ENCODE data around the gene RNF224. TPM values are rescaled to one million over a fixed set of nuclear protein-coding genes. Genes with fewer than 3 reads are reported as not detected.

The RNF224 gene
- total RNA-seq, 1 donor from 2014 or later = 0.39 TPM

- Mint-ChIP-seq H3K36me3 (ENCODE audit: unreplicated experiment) (no peaks in the 10 kb centered on the region), H3K27me3 (ENCODE audit: unreplicated experiment) (peaks cover 2% of the 10 kb centered on the region), H3K9me3 (ENCODE audit: unreplicated experiment) (no peaks in the 10 kb centered on the region), H3K4me1 (ENCODE audit: low read depth, unreplicated experiment) (peaks cover 2% of the 10 kb centered on the region), H3K27ac (ENCODE audit: unreplicated experiment) (no peak overlapping the region), H3K4me3 (ENCODE audit: unreplicated experiment) (no peak overlapping the region)
- DNase-seq = no peak
- no peak for TF ChIP-seq CTCF (IDR thresholded peaks at IDR 0.05; ENCODE audit: partially characterized antibody, unreplicated experiment)
These were observed 677 bp downstream of the RNF224 start for GRCh38 chr9:137227853-137228505.

GRCh38 chr9:137228506-137228967, 1.2 kb downstream of the RNF224 start:
- Mint-ChIP-seq H3K27me3 (ENCODE audit: unreplicated experiment) (peaks cover 2% of the 10 kb centered on the region), H3K9me3 (ENCODE audit: unreplicated experiment) (no peaks in the 10 kb centered on the region), H3K27ac (ENCODE audit: unreplicated experiment) (no peak overlapping the region), H3K36me3 (ENCODE audit: unreplicated experiment) (no peaks in the 10 kb centered on the region), H3K4me3 (ENCODE audit: unreplicated experiment) (no peak overlapping the region), H3K4me1 (ENCODE audit: low read depth, unreplicated experiment) (peaks cover 2% of the 10 kb centered on the region)
- DNase-seq = no peak
- TF ChIP-seq CTCF (IDR thresholded peaks at IDR 0.05; ENCODE audit: partially characterized antibody, unreplicated experiment) = no peak

GRCh38 chr9:137228968-137229896, 1.9 kb downstream of the RNF224 start:
- TF ChIP-seq CTCF (IDR thresholded peaks at IDR 0.05; ENCODE audit: partially characterized antibody, unreplicated experiment) = no peak
- Mint-ChIP-seq H3K27me3 (ENCODE audit: unreplicated experiment) (peaks cover 2% of the 10 kb centered on the region), H3K9me3 (ENCODE audit: unreplicated experiment) (no peaks in the 10 kb centered on the region), H3K4me3 (ENCODE audit: unreplicated experiment) (no peak overlapping the region), H3K36me3 (ENCODE audit: unreplicated experiment) (no peaks in the 10 kb centered on the region), H3K4me1 (ENCODE audit: low read depth, unreplicated experiment) (peaks cover 2% of the 10 kb centered on the region), H3K27ac (ENCODE audit: unreplicated experiment) (no peak overlapping the region)
- no peak for DNase-seq

GRCh38 chr9:137229903-137230704, 2.8 kb downstream of the RNF224 start:
- no peak for DNase-seq
- Mint-ChIP-seq H3K4me3 (ENCODE audit: unreplicated experiment) (no peak overlapping the region), H3K36me3 (ENCODE audit: unreplicated experiment) (no peaks in the 10 kb centered on the region), H3K27ac (ENCODE audit: unreplicated experiment) (no peak overlapping the region), H3K9me3 (ENCODE audit: unreplicated experiment) (no peaks in the 10 kb centered on the region), H3K4me1 (ENCODE audit: low read depth, unreplicated experiment) (peaks cover 2% of the 10 kb centered on the region), H3K27me3 (ENCODE audit: unreplicated experiment) (peaks cover 2% of the 10 kb centered on the region)
- no peak for TF ChIP-seq CTCF (IDR thresholded peaks at IDR 0.05; ENCODE audit: partially characterized antibody, unreplicated experiment)
